Measurements from ENCODE around the gene PIGL. TPM values are rescaled to one million over a fixed set of nuclear protein-coding genes. Genes with fewer than 3 reads are reported as not detected.

Gene PIGL
- total RNA-seq, result 9.8 and 13.0 TPM in 2 replicates

GRCh38 chr17:16217002-16217635, at the start of gene PIGL:
Gene PIGL (plus strand): TSS chr17:16217210. CDS start chr17:16217227, 17 bp downstream.

GRCh38 chr17:16215273-16215964, 1.6 kb upstream of the PIGL start, which contains the start of gene NCOR1:
Gene NCOR1 (minus strand): TSS chr17:16215534. CDS start chr17:16194569, 20,965 bp downstream.

GRCh38 chr17:16353317-16354174, 136.5 kb downstream of the PIGL start, which contains the start of gene CENPV:
Gene CENPV (minus strand): TSS chr17:16353469. CDS start chr17:16353436, 33 bp downstream.

Other genes starting within 250 kb of the PIGL start
- 4.3 and 13.0 TPM in 2 replicates for gene ZSWIM7, start 217.5 kb upstream of the PIGL start, total RNA-seq
- 18.2 and 41.9 TPM in 2 replicates for gene TTC19, start 217.4 kb upstream of the PIGL start, total RNA-seq
- 41.8 and 64.3 TPM in 2 replicates for gene NCOR1, start 1.7 kb upstream of the PIGL start, total RNA-seq
- 12.8 and 21.4 TPM in 2 replicates for gene CENPV, start 136.3 kb downstream of the PIGL start, total RNA-seq
- 905 and 1,110 TPM in 2 replicates for gene UBB, start 163.9 kb downstream of the PIGL start, total RNA-seq
- gene TRPV2, start 198.4 kb downstream of the PIGL start, total RNA-seq, result 3.2 and 7.7 TPM in 2 replicates